ENCODE results near the gene SLC12A8. TPM values are rescaled to one million over a fixed set of nuclear protein-coding genes. Genes with fewer than 3 reads are reported as not detected.

The SLC12A8 gene
- total and polyA plus RNA-seq, 10 donors = 0.32 to 2.8 (median 1.3) TPM

- H3K9me3 ChIP-seq = peaks cover 0 to 7% (median under 1%) of the 10 kb centered on the region in 8 donors
- WGBS, 5 donors = 63 to 82% (median 80%) methylated on average over 1 of the region's 1 CpG
- no peak overlapping the region for H3K27ac ChIP-seq
- no peak for TF ChIP-seq POLR2AphosphoS5 (IDR thresholded peaks at IDR 0.05)
- no peak for TF ChIP-seq CTCF (IDR thresholded peaks at IDR 0.05 in 8 of 11, conservative IDR thresholded peaks at IDR 0.05 in 3 of 11)
- no peak for TF ChIP-seq POLR2A (IDR thresholded peaks at IDR 0.05)
- DNase-seq = no peak
- no peaks in the 10 kb centered on the region for H3K27me3 ChIP-seq (replicated peaks in 1 of 7)
- no peak overlapping the region for H3K4me3 ChIP-seq
- intact Hi-C loops (cut with DNase I; ENCODE audit: low total_unique reads) = no loop called here
- peaks cover 0 to 9% (median 0%) of the 10 kb centered on the region in 6 donors for H3K4me1 ChIP-seq
- H3K36me3 ChIP-seq = no peaks in the 10 kb centered on the region
These were observed 107.4 kb downstream of the SLC12A8 start for GRCh38 chr3:125105116-125105515.

- Histone ChIP-seq H3K36me3 (no peaks in the 10 kb centered on the region), H3K4me1 (peaks cover 0 to 9% (median 0%) of the 10 kb centered on the region in 6 donors), H3K4me3 (no peak overlapping the region), H3K27ac (no peak overlapping the region), H3K27me3 (replicated peaks in 1 of 7) (no peaks in the 10 kb centered on the region), H3K9me3 (peaks cover 0 to 12% (median 5%) of the 10 kb centered on the region in 8 donors)
- WGBS, 5 donors = 89 to 96% (median 93%) methylated on average over 1 of the region's 1 CpG
- no peak for DNase-seq
- intact Hi-C loops (cut with DNase I; ENCODE audit: low total_unique reads) = no loop called here
- TF ChIP-seq CTCF (IDR thresholded peaks at IDR 0.05 in 8 of 11, conservative IDR thresholded peaks at IDR 0.05 in 3 of 11) = no peak
- TF ChIP-seq POLR2AphosphoS5 (IDR thresholded peaks at IDR 0.05) = no peak
- no peak for TF ChIP-seq POLR2A (IDR thresholded peaks at IDR 0.05)
These were observed 107.9 kb downstream of the SLC12A8 start for GRCh38 chr3:125104639-125105038.

GRCh38 chr3:125103406-125103805 is 109.1 kb downstream of the SLC12A8 start:
- WGBS, 5 donors = 81 to 96% (median 86%) methylated on average over 1 of the region's 1 CpG
- no peak overlapping the region for H3K4me3 ChIP-seq
- intact Hi-C loops (cut with DNase I; ENCODE audit: low total_unique reads) = no loop called here
- H3K27me3 ChIP-seq (replicated peaks in 1 of 7) = no peaks in the 10 kb centered on the region
- no peak for DNase-seq
- TF ChIP-seq POLR2A (IDR thresholded peaks at IDR 0.05) (no peak), CTCF (IDR thresholded peaks at IDR 0.05 in 8 of 11, conservative IDR thresholded peaks at IDR 0.05 in 3 of 11) (no peak), POLR2AphosphoS5 (IDR thresholded peaks at IDR 0.05) (no peak)
- H3K9me3 ChIP-seq = peaks cover 0 to 22% (median 12%) of the 10 kb centered on the region in 8 donors
- H3K27ac ChIP-seq = no peak overlapping the region
- peaks cover 0 to 9% (median 0%) of the 10 kb centered on the region in 6 donors for H3K4me1 ChIP-seq
- no peaks in the 10 kb centered on the region for H3K36me3 ChIP-seq

- TF ChIP-seq CTCF (IDR thresholded peaks at IDR 0.05 in 8 of 11, conservative IDR thresholded peaks at IDR 0.05 in 3 of 11) (no peak), POLR2AphosphoS5 (IDR thresholded peaks at IDR 0.05) (no peak), POLR2A (IDR thresholded peaks at IDR 0.05) (no peak)
- H3K9me3 ChIP-seq = peaks cover 0 to 22% (median 12%) of the 10 kb centered on the region in 8 donors
- no peak overlapping the region for H3K4me3 ChIP-seq
- no peaks in the 10 kb centered on the region for H3K4me1 ChIP-seq
- H3K27ac ChIP-seq = no peak overlapping the region
- H3K27me3 ChIP-seq (replicated peaks in 1 of 7) = no peaks in the 10 kb centered on the region
- intact Hi-C loops (cut with DNase I; ENCODE audit: low total_unique reads) = no loop called here
- WGBS, 5 donors = 79 to 90% (median 86%) methylated on average over 6 of the region's 6 CpGs
- DNase-seq = no peak
- H3K36me3 ChIP-seq = no peaks in the 10 kb centered on the region
These were observed 110.1 kb downstream of the SLC12A8 start for GRCh38 chr3:125102470-125102869.
